Liver (tissue), 3 donors: ENCODE data around the gene TP53I13.
A peak's percentile ranks its signal among the peaks of the same experiment; 100 is the strongest.

Source experiments
- FOXA1 ChIP-seq: IDR thresholded peaks from 2 replicates; pipeline ENCODE4 v1.6.1; 2016; ENCODE audit warnings: antibody characterized with exemption
- JUND ChIP-seq, 2 donors: IDR thresholded peaks; 2 replicates each; pipeline ENCODE4 v1.6.1; 2016; ENCODE audit warnings: antibody characterized with exemption in 2 of 2
- ZBTB33 ChIP-seq: IDR thresholded peaks from 2 replicates; pipeline ENCODE4 v1.6.1; 2016; ENCODE audit warnings: antibody characterized with exemption
- TF ChIP-seq, protein P1 (sequence below): fragments of 150-350 bp; IDR thresholded peaks from 2 replicates; pipeline ENCODE4 v1.5.1; 2017; ENCODE audit warnings: improper control_type of control experiment, low read depth, low read length; ENCODE audit not compliant: missing input control
- donor health status: healthy.
- donor health status: healthy.

DNA sequence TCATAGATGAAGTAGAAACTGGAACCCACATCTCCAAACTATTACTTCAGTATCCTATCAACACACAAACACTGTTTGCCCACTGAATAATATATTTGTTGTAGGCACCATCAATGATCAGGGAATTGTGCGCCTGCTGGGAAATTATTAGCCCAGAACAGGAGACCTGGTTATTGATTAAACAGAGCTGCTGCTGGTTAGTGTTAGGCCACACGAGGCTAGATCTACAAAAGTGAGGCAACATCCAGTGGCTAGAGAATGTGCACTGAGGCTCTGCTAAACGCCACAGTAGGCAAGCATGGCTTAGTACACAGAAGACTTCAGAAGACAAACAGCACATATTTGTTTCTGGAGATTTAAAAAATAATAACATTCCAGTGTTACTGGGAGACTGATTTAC is 12.7 kb upstream of the TP53I13 start:
- TF ChIP-seq ZBTB33 = peak; percentile 84
- TF ChIP-seq JUND (IDR thresholded peaks at IDR 0.05) = peak; percentile 46
- TF ChIP-seq, protein P1, sequence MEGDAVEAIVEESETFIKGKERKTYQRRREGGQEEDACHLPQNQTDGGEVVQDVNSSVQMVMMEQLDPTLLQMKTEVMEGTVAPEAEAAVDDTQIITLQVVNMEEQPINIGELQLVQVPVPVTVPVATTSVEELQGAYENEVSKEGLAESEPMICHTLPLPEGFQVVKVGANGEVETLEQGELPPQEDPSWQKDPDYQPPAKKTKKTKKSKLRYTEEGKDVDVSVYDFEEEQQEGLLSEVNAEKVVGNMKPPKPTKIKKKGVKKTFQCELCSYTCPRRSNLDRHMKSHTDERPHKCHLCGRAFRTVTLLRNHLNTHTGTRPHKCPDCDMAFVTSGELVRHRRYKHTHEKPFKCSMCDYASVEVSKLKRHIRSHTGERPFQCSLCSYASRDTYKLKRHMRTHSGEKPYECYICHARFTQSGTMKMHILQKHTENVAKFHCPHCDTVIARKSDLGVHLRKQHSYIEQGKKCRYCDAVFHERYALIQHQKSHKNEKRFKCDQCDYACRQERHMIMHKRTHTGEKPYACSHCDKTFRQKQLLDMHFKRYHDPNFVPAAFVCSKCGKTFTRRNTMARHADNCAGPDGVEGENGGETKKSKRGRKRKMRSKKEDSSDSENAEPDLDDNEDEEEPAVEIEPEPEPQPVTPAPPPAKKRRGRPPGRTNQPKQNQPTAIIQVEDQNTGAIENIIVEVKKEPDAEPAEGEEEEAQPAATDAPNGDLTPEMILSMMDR = no peak
- TF ChIP-seq FOXA1 = peak; percentile 63
